Measurements from ENCODE around the gene PIH1D2. TPM values are rescaled to one million over a fixed set of nuclear protein-coding genes. Genes with fewer than 3 reads are reported as not detected.

The PIH1D2 gene, protein sequence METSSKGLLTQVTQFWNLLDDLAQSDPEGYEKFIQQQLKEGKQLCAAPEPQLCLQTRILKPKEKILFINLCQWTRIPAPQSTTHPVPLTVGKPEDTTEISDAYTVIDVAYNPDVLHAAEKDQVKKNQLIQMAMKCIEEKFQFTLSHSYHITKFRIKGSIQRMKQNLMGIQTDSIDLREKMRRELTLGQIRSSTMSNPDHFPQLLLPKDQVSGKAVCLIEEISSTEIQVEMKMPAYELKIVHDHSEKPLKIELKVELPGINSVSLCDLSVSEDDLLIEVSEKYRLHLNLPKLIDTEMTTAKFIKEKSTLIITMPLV
- 7.2 TPM for total RNA-seq

DNA sequence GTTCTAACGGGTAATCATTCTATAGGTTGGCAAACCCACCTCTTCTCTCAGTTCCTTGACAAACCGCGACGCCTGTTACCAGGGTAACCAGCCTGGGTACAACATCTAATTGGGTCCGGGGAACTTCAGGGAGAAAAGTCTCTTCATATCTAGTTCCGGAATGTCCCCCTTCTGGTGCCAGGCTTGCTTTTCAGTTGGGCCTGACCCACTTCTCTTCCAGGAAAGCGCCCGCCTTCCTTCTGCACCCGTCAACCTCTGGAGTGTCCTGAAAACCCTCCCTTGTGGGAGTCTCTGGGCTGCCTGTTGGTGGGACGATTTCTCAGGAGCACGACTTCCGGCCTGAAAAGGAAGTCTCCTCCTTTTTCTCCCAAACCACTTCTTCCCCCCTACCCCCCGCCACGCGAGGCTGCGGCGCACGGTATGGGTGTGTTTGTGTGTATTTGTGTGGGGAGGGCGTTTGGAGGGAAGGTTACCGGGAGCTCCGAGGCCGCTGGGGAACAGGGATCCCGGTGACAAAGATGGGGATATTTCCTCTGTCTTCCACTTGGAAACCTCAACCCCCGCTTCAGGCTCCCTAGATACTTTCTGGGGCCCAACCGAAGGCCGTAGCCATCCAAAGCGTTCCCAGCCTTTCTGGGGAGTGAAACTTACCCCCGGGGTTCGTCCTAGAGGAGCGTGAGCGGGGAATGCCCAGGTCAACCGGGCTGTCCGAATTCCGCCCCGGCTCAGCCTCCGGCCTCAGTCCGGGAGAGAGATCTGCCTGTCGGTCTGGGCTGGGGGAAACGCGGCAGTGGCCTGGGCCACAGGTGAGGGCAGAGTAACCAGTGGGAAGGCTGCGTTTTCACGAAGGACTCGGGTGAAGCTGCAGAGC is at the start of gene PIH1D2, which contains the start of gene NKAPD1:
Gene PIH1D2 (minus strand): TSS at position 77 of the 871 bp plus-strand sequence. CDS start 843 bp downstream, outside the sequence.
Gene NKAPD1 (plus strand): TSS at position 359 of the 871 bp plus-strand sequence. CDS start 1,276 bp downstream, outside the sequence.

DNA sequence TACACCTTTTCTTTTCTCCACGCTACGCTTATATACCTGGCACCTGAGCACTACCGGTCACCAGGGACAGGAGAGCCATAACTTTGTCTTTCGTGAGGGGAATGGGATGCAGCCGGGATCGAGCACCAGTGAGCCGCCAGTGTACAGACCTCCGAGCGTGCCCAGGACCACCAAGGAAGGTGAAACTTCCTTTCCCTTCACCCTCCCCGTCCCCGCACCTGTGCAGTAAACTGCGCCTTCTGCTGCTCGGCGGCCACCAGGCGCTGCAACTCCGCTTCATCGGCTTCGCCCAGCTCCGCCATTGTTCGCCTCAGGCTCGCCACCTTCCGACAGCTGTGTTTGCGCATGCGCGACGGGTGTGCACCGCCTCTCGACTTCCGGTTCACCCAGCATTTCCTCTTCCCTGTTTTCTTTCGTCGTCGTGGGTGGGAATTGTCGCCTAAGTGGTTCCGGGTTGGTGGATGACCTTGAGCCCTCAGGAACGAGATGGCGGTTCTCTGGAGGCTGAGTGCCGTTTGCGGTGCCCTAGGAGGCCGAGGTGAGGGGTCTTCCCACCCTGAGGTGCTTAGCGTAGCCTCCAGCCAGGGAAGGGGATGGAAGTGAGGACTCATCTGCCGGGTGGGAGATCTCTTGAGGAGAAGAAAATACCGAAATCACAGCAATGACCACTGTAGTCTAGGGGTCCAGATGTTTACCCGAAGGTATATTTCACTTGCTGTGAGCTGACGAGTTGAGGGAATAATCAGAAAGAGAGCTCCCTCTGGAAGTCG is 12.8 kb upstream of the PIH1D2 start, which contains the start of the genes SDHD and TIMM8B:
Gene SDHD (plus strand): TSS at position 452 of the 770 bp plus-strand sequence. CDS start 35 bp downstream, at position 487.
Gene TIMM8B (minus strand): TSS at position 335 of the 770 bp plus-strand sequence. CDS start 33 bp downstream, at position 302.

DNA sequence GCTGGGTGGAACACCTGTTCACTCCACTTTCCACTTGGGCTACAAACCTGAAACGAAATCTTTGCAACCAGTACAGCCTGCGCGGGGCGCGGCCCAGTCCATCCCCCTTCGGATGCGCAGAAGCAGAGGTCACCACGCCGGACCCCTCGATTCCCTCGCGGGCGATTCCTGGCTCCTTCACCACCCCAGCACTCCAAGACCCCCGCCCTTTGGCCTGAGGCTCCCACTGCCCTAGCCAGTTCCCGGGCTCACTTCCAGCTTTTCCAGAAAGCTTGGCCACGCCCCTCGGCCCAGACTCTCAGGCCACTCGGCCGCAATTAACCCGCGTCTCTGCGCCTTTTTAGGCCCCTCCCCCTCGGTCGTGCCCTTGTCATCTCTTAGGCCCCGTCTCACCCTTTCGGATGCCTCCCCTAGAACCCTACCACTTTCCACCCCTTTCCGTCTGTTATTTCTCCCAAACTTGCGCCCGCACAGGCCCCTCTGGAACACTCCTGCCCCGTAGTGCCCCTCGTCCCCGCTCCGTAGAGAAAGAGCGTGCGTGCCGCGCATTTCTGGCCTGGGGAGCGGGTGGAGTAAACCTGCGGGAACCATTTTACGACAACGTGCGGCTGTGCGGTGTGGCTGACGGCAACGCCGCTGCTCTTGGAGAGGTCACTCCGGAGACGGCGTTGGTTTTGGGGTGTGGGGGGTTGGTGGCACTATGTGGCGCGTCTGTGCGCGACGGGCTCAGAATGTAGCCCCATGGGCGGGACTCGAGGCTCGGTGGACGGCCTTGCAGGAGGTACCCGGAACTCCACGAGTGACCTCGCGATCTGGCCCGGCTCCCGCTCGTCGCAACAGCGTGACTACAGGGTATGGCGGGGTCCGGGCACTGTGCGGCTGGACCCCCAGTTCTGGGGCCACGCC is 48.8 kb downstream of the PIH1D2 start, which contains the start of gene DLAT:
Gene DLAT (plus strand): TSS at position 636 of the 906 bp plus-strand sequence. CDS start 65 bp downstream, at position 701.

Small RNA genes lying within 50 kb of the gene (small RNA-seq; reads per million reads assigned to genes)
- gene AP000907.3 (not detected), gene RNU6-893P (not detected)

Other genes with a start within 250 kb of the PIH1D2 start
- gene ALG9, start 202.4 kb downstream of the PIH1D2 start, total RNA-seq: 70.8 TPM
- gene FDXACB1, start 194.9 kb downstream of the PIH1D2 start, total RNA-seq: 7.2 TPM
- 19.6 TPM for gene CFAP68, start 194.5 kb downstream of the PIH1D2 start, total RNA-seq
- 8.5 TPM for gene CRYAB, start 162.2 kb downstream of the PIH1D2 start, total RNA-seq
- gene HSPB2, start 161.3 kb downstream of the PIH1D2 start, total RNA-seq: 0.92 TPM
- gene C11orf52, start 155.1 kb downstream of the PIH1D2 start, total RNA-seq: 0.69 TPM
- gene DIXDC1, start 136.7 kb downstream of the PIH1D2 start, total RNA-seq: 91.6 TPM
- 67.1 TPM for gene DLAT, start 48.6 kb downstream of the PIH1D2 start, total RNA-seq
- 39.0 TPM for gene NKAPD1, start 282 bp upstream of the PIH1D2 start, total RNA-seq
- 55.1 TPM for gene TIMM8B, start 12.7 kb upstream of the PIH1D2 start, total RNA-seq
- 62.5 TPM for gene SDHD, start 12.9 kb upstream of the PIH1D2 start, total RNA-seq
- gene IL18, start 90.1 kb upstream of the PIH1D2 start, total RNA-seq: 1.8 TPM
- 1.8 TPM for gene TEX12, start 93.4 kb upstream of the PIH1D2 start, total RNA-seq
- gene BCO2, start 101.5 kb upstream of the PIH1D2 start, total RNA-seq: 21.0 TPM
- gene PTS, start 152.4 kb upstream of the PIH1D2 start, total RNA-seq: 53.1 TPM
- gene PLET1, start 186.8 kb upstream of the PIH1D2 start, total RNA-seq: not detected

Measured in diencephalon (tissue), 1 donor.